OCI-LY1 (cell line): ENCODE results near the gene PES1.

Experiments
- H2AFZ ChIP-seq: fragments of 200-600 bp; sonication (generic), shearing (Covaris generic); 2 replicates; pipeline ENCODE4 v1.6.0; 2014; ENCODE audit warnings: antibody characterized with exemption, mild to moderate bottlenecking, low read length
- H3F3A ChIP-seq: fragments of 200-600 bp; sonication (generic), shearing (Covaris generic); 2 replicates; pipeline ENCODE4 v1.6.0; 2014; ENCODE audit warnings: mild to moderate bottlenecking, antibody characterized with exemption, low read length, moderate library complexity; ENCODE audit not compliant: insufficient read depth
- H3K27ac ChIP-seq: fragments of 200-600 bp; sonication (generic); 2 replicates; pipeline ENCODE4 v1.5.1; 2014; ENCODE audit warnings: low read length, mixed run types, mild to moderate bottlenecking, low read depth; ENCODE audit not compliant: poor library complexity, severe bottlenecking
- H3K27me3 ChIP-seq: fragments of 200-600 bp; sonication (generic); 2 replicates; pipeline ENCODE4 v1.6.0; 2014; ENCODE audit warnings: antibody characterized with exemption, mild to moderate bottlenecking, low read length, moderate library complexity; ENCODE audit not compliant: insufficient read depth
- H3K36me3 ChIP-seq: fragments of 200-600 bp; sonication (generic); 2 replicates; pipeline ENCODE4 v1.6.1; 2014; ENCODE audit warnings: mild to moderate bottlenecking, antibody characterized with exemption, low read length, moderate library complexity, mixed read lengths; ENCODE audit not compliant: insufficient read depth
- H3K4me1 ChIP-seq: fragments of 200-600 bp; sonication (generic); 2 replicates; pipeline ENCODE4 v1.5.1; 2014; ENCODE audit warnings: mild to moderate bottlenecking, low read length, moderate library complexity; ENCODE audit not compliant: insufficient read depth, severe bottlenecking
- H3K4me2 ChIP-seq: fragments of 200-600 bp; sonication (generic), shearing (Covaris generic); 2 replicates; pipeline ENCODE4 v1.6.1; 2014; ENCODE audit warnings: low read length
- H3K4me3 ChIP-seq: fragments of 200-600 bp; sonication (generic); 2 replicates; pipeline ENCODE4 v1.5.1; 2014; ENCODE audit warnings: low read length, low read depth, mild to moderate bottlenecking, mixed read lengths; ENCODE audit not compliant: poor library complexity, severe bottlenecking
- H3K79me2 ChIP-seq: fragments of 200-600 bp; shearing (Covaris generic); 2 replicates; pipeline ENCODE4 v1.6.1; 2016; ENCODE audit warnings: mixed run types, low read length, mixed read lengths; ENCODE audit not compliant: insufficient read depth
- H3K9ac ChIP-seq: fragments of 200-600 bp; sonication (generic), shearing (Covaris generic); 2 replicates; pipeline ENCODE4 v1.6.1; 2014; ENCODE audit warnings: mild to moderate bottlenecking, low read length, mixed read lengths
- H3K9me2 ChIP-seq: fragments of 200-600 bp; sonication (generic), shearing (Covaris generic); 2 replicates; pipeline ENCODE4 v1.6.1; 2014; ENCODE audit warnings: low read depth, mild to moderate bottlenecking, low read length, mixed read lengths
- H3K9me3 ChIP-seq: fragments of 200-600 bp; shearing (Covaris generic); 2 replicates; pipeline ENCODE4 v1.6.1; 2014; ENCODE audit warnings: low read length, mixed read lengths
- H4K20me1 ChIP-seq: fragments of 200-600 bp; sonication (generic), shearing (Covaris generic); 2 replicates; pipeline ENCODE4 v1.6.0; 2016; ENCODE audit warnings: mild to moderate bottlenecking, low read length; ENCODE audit not compliant: insufficient read depth
- CTCF ChIP-seq: fragments of 200-600 bp; sonication (generic), shearing (Covaris generic); IDR thresholded peaks from 2 replicates; pipeline ENCODE4 v1.5.1; 2017; ENCODE audit warnings: mild to moderate bottlenecking, antibody characterized with exemption, low read length, moderate library complexity, mixed read lengths
- EZH2 ChIP-seq: fragments of 200-600 bp; sonication (generic), shearing (Covaris generic); IDR thresholded peaks from 2 replicates; pipeline ENCODE4 v1.8.0; 2017; ENCODE audit warnings: borderline replicate concordance, mixed run types, mild to moderate bottlenecking, antibody characterized with exemption, low read length, moderate library complexity, mixed read lengths

Gene PES1

GRCh38 chr22:30578481-30578880, 13.2 kb downstream of the PES1 start:
- Histone ChIP-seq H3K27me3 (no peaks in the 10 kb centered on the region), H2AFZ (no peak overlapping the region), H3K9me2 (no peaks in the 10 kb centered on the region), H3K4me2 (no peak overlapping the region), H3K9me3 (no peaks in the 10 kb centered on the region), H3K4me1 (no peaks in the 10 kb centered on the region), H3K36me3 (peaks cover 85% of the 10 kb centered on the region), H3F3A (no peaks in the 10 kb centered on the region), H3K27ac (no peak overlapping the region), H4K20me1 (no peaks in the 10 kb centered on the region), H3K79me2 (no peaks in the 10 kb centered on the region), H3K9ac (no peak overlapping the region), H3K4me3 (no peak overlapping the region)
- TF ChIP-seq CTCF (no peak), EZH2 (no peak)

GRCh38 chr22:30575859-30576258, 15.9 kb downstream of the PES1 start:
- Histone ChIP-seq H3K9me3 (no peaks in the 10 kb centered on the region), H3K9me2 (no peaks in the 10 kb centered on the region), H3K27me3 (no peaks in the 10 kb centered on the region), H3K4me3 (no peak overlapping the region), H3K4me2 (no peak overlapping the region), H3K27ac (no peak overlapping the region), H3K9ac (no peak overlapping the region), H3K36me3 (peaks cover 59% of the 10 kb centered on the region), H4K20me1 (no peaks in the 10 kb centered on the region), H2AFZ (no peak overlapping the region), H3K4me1 (no peaks in the 10 kb centered on the region), H3F3A (no peaks in the 10 kb centered on the region), H3K79me2 (no peaks in the 10 kb centered on the region)
- TF ChIP-seq EZH2 (no peak), CTCF (no peak)

- no peaks in the 10 kb centered on the region for H3K4me1 ChIP-seq
- H3K4me2 ChIP-seq = no peak overlapping the region
- H3K4me3 ChIP-seq = no peak overlapping the region
- no peaks in the 10 kb centered on the region for H3K27me3 ChIP-seq
- no peaks in the 10 kb centered on the region for H4K20me1 ChIP-seq
- H2AFZ ChIP-seq = no peak overlapping the region
- H3F3A ChIP-seq = no peaks in the 10 kb centered on the region
- no peak overlapping the region for H3K9ac ChIP-seq
- H3K27ac ChIP-seq = no peak overlapping the region
- H3K79me2 ChIP-seq = no peaks in the 10 kb centered on the region
- TF ChIP-seq EZH2 (no peak), CTCF (no peak)
- H3K9me2 ChIP-seq = no peaks in the 10 kb centered on the region
- H3K36me3 ChIP-seq = peaks cover 52% of the 10 kb centered on the region
- H3K9me3 ChIP-seq = no peaks in the 10 kb centered on the region
Measured at GRCh38 chr22:30574997-30575671, 16.6 kb downstream of the PES1 start.
